Ovary (tissue), 9 donors: Measurements from ENCODE around the gene GGCX. TPM values are rescaled to one million over a fixed set of nuclear protein-coding genes. Genes with fewer than 3 reads are reported as not detected.
A peak's percentile ranks its signal among the peaks of the same experiment; 100 is the strongest.

Source experiments
- DNase-seq, 5 donors: peaks; one replicate each; pipeline ENCODE4 v3.0.0-alpha.2; 2019 to 2020
- H3K27ac ChIP-seq, 2 donors: fragments of 200-600 bp; one replicate each; pipeline versions ENCODE4 v1.5.1 to v1.8.0; 2019 to 2022
- H3K27me3 ChIP-seq: fragments of 200-600 bp; one replicate; pipeline ENCODE4 v1.8.0; 2022
- H3K36me3 ChIP-seq: fragments of 200-600 bp; sonication (generic); one replicate; pipeline ENCODE4 v1.5.1; 2019
- H3K4me1 ChIP-seq: one replicate; pipeline ENCODE4 v1.8.1; 2013; ENCODE audit warnings: mild to moderate bottlenecking, moderate library complexity; ENCODE audit not compliant: insufficient read depth
- H3K4me3 ChIP-seq: fragments of 200-600 bp; sonication (generic); one replicate; pipeline ENCODE4 v1.5.1; 2017
- H3K9me3 ChIP-seq, 2 donors: fragments of 200-600 bp in 1 of 2; sonication (generic) in 1 of 2; one replicate each; pipeline versions ENCODE4 v1.5.1 to v1.8.1; 2013 to 2019; ENCODE audit warnings: mild to moderate bottlenecking in 1 of 2, moderate library complexity in 1 of 2
- CTCF ChIP-seq, 3 donors: fragments of 450-650 bp in 2 of 3; fragments of 200-600 bp in 1 of 3; IDR thresholded peaks; one replicate each; pipeline versions ENCODE4 v1.5.1 to v1.8.0; 2016 to 2022; ENCODE audit warnings: antibody characterized with exemption in 3 of 3, mild to moderate bottlenecking in 1 of 3
- EP300 ChIP-seq: sonication (generic); formaldehyde crosslinking; IDR thresholded peaks from one replicate; pipeline ENCODE4 v1.6.1; 2017; ENCODE audit warnings: antibody characterized with exemption
- POLR2A ChIP-seq: fragments of 450-650 bp; IDR thresholded peaks from one replicate; pipeline ENCODE4 v1.6.1; 2017; ENCODE audit warnings: antibody characterized with exemption, mild to moderate bottlenecking, moderate library complexity
- WGBS, 3 donors: extraction: QIAGEN DNeasy Blood & Tissue Kit in 1 of 3; methylation state at CpG; one replicate each; pipeline versions ENCODE4 v1.1.5 to v1.1.7; 2013 to 2017; 5-methylcytosine and 5-hydroxymethylcytosine counted together
- intact Hi-C, 4 donors: fragments of 100-400 bp; cut with DNase I; formaldehyde crosslinking; loops; one replicate each; pipeline versions ENCODE4 v1.11.0 to v1.15.1; 2022 to 2023
- polyA plus RNA-seq, 2 donors: library from polyadenylated mRNA; stranded (reverse); fragments of 200-250 nt in 1 of 2; fragments of 350-450 nt in 1 of 2; fragmentation: Illumina TruSeq in 1 of 2; extraction: RNeasy Lipid Tissue Mini Kit (QIAGEN cat#74804) in 1 of 2; gene quantifications; one replicate each; pipeline ENCODE4 v1.2.3, GENCODE V29; 2013 to 2014
- total RNA-seq, 7 donors: library from RNA; depleted of rRNA in 2 of 7; stranded (reverse); fragments of >200 nt in 2 of 7; fragmentation: NEBNext Ultra II Directional in 3 of 7; extraction: Animal tissue kit (Norgen Biotek cat#: 25700) in 3 of 7; gene quantifications; one replicate each; pipeline versions ENCODE4 v1.1.0 to v1.2.4, GENCODE V29; 2016 to 2023
- donor health status: DM: no; HTN: no; CAD: no; lungs with moderate emphysema.
- donor health status: DM: no; HTN: no; CAD: no.
- donor health status: Bipolar disorder and iron deficiency.
- donor health status: DM: yes; HTN: yes; CAD: no.
- donor health status: DM: no; HTN: no; CAD: no.
- donor health status: DM: yes; HTN: yes; CAD: no.

GGCX gene
- total and polyA plus RNA-seq, 9 donors, result 14.2 to 35.5 (median 33.3) TPM

GRCh38 chr2:85557130-85557529, 4.2 kb downstream of the GGCX start:
- Histone ChIP-seq H3K27ac (no peak overlapping the region), H3K4me1 (peaks cover 6% of the 10 kb centered on the region), H3K27me3 (no peaks in the 10 kb centered on the region), H3K4me3 (no peak overlapping the region), H3K9me3 (no peaks in the 10 kb centered on the region), H3K36me3 (no peaks in the 10 kb centered on the region)
- TF ChIP-seq CTCF (IDR thresholded peaks at IDR 0.05) (no peak), EP300 (no peak), POLR2A (no peak)
- WGBS, 3 donors, result 88 to 92% (median 92%) methylated on average over 5 of the region's 5 CpGs
- intact Hi-C loops, result loop anchor here in 1 of 4 donors (10.0 kb wide), 1 partner anchor 422 kb away; the partner anchor contains the start of gene TCF7L1
- DNase-seq, result no peak

DNA sequence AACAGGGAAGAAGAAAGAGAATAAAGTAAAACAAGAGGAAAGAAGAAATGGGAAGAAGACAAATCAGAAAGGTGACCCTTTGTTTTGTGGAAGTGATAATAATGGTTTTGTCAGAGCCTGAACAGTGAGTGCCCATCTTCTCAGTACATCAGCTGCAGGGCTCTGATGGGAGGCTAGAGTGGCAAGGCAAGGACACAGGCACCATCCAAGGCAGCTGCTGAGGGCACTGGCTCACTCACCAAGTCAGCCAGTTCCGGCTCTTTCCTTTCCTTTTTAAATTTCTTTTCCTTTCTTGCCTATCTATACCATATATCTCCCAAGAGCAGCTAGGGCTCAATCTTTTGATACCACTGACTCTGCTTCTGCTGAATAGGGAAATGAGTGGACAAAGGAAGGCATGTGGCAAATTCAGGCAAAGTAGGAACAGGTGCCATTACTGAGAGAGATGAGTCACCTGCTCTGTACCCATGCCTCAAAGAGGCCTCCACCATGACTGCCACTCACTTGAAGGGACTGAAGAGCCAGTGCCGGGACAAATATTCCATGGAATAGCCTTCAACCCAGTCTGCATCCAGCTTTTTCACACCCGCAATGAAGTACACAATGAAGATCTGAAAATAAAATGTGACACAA, 6.2 kb downstream of the GGCX start:
- Histone ChIP-seq H3K27ac (no peak overlapping the region), H3K36me3 (no peaks in the 10 kb centered on the region), H3K9me3 (no peaks in the 10 kb centered on the region), H3K27me3 (no peaks in the 10 kb centered on the region), H3K4me1 (peaks cover 4% of the 10 kb centered on the region), H3K4me3 (no peak overlapping the region)
- 82 to 89% (median 86%) methylated on average over 3 of the region's 3 CpGs for WGBS, 3 donors
- no peak for TF ChIP-seq CTCF (IDR thresholded peaks at IDR 0.05)
- TF ChIP-seq POLR2A, result no peak
- no peak for TF ChIP-seq EP300
- no peak for DNase-seq
- intact Hi-C loops, result loop anchor here in 2 of 4 donors (5.0 to 10.0 kb wide), 2 partner anchors 133 to 420 kb away; partner anchors contain the start of gene TCF7L1 (in 1 of the 2)

DNA sequence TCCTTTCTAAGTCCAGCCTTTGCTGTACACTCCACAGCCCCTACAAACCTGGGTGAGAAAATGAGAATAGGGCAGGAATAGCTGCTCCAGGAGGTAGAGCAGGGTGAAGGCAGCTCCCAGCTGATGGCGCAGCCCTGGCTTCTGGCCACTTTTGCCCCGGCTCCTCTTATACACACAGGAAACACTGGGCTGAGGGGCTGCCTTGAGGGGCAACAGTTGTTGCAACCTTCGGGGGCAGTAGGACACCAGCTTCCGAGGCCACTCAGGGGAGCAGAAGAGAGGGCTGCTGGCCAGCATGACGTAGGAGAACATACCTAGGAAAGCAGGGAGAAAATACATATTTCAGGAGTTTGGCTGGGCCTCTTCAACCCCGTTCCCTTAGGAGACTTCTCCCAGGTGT, 8.1 kb downstream of the GGCX start:
- intact Hi-C loops, result loop anchor here in 3 of 4 donors (2.0 to 10.0 kb wide), 3 partner anchors 131 to 418 kb away; partner anchors contain the start of gene TCF7L1 (in 1 of the 3)
- Histone ChIP-seq H3K9me3 (no peaks in the 10 kb centered on the region), H3K27ac (no peak overlapping the region), H3K4me3 (no peak overlapping the region), H3K27me3 (no peaks in the 10 kb centered on the region), H3K4me1 (no peaks in the 10 kb centered on the region), H3K36me3 (no peaks in the 10 kb centered on the region)
- DNase-seq, result no peak
- 66 to 78% (median 70%) methylated on average over 6 of the region's 6 CpGs for WGBS, 3 donors
- TF ChIP-seq EP300, result no peak
- TF ChIP-seq CTCF (IDR thresholded peaks at IDR 0.05), result no peak
- no peak for TF ChIP-seq POLR2A

GRCh38 chr2:85551698-85552678, 9.3 kb downstream of the GGCX start:
- no peaks in the 10 kb centered on the region for H3K4me1 ChIP-seq
- TF ChIP-seq POLR2A, result no peak
- no peak for TF ChIP-seq EP300
- peak; percentile 65 to 95 (median 89) for TF ChIP-seq CTCF (IDR thresholded peaks at IDR 0.05)
- no peaks in the 10 kb centered on the region for H3K9me3 ChIP-seq
- no peaks in the 10 kb centered on the region for H3K36me3 ChIP-seq
- intact Hi-C loops, result loop anchor here (1.0 to 10.0 kb wide), 5 partner anchors 130 to 417 kb away; partner anchors contain the start of gene TCF7L1 (in 1 of the 4)
- DNase-seq, result peak; percentile 69 to 88 (median 82)
- H3K4me3 ChIP-seq, result no peak overlapping the region
- H3K27me3 ChIP-seq, result no peaks in the 10 kb centered on the region
- WGBS, 3 donors, result 75 to 80% (median 75%) methylated on average over 9 of the region's 9 CpGs
- no peak overlapping the region for H3K27ac ChIP-seq
